Left cardiac atrium (tissue), 4 donors: Measurements from ENCODE around the gene TAF4B. TPM values are rescaled to one million over a fixed set of nuclear protein-coding genes. Genes with fewer than 3 reads are reported as not detected.
"Not testable (repeated sequence)": the region's sequence is repeated elsewhere in the genome, so short reads cannot be mapped to it uniquely, and the experiment has no call there.

Experiments used
- ATAC-seq, 2 donors: fragments of 200-7000 bp; cut with Tn5 transposase; one replicate each; pipeline ENCODE4 v1.9.1; 2020; ENCODE audit warnings: mild to moderate bottlenecking in 2 of 2, moderate library complexity in 2 of 2
- DNase-seq: peaks from one replicate; pipeline ENCODE4 v3.0.0-alpha.2; 2020
- intact Hi-C, 2 donors: fragments of 100-400 bp; cut with DNase I; formaldehyde crosslinking; loops; one replicate each; pipeline versions ENCODE4 v1.14.1 to v1.15.1; 2022 to 2023
- total RNA-seq, 2 donors: library from RNA; stranded (reverse); fragmentation: NEBNext Ultra II Directional; extraction: Animal tissue kit (Norgen Biotek cat#: 25700); gene quantifications; one replicate each; pipeline ENCODE4 v1.2.1, GENCODE V29; 2021
- donor health status: DM: no; HTN: yes; CAD: no.
- donor health status: DM: no; HTN: yes; CAD: no; lungs with severe emphysema.
- donor health status: DM: yes; HTN: yes; CAD: no.
- donor health status: Dilated cardiomyopathy.

The TAF4B gene
- total RNA-seq, 2 donors from 2014 or later = 1.5 to 2.2 TPM

GRCh38 chr18:26435415-26436095 is 209.3 kb downstream of the TAF4B start:
- no peak for DNase-seq
- intact Hi-C loops = no loop called here
- peak; percentile 55 to 69 for ATAC-seq

GRCh38 chr18:26436176-26437051 is 210.2 kb downstream of the TAF4B start:
- intact Hi-C loops = no loop called here
- DNase-seq (no peak), ATAC-seq (peak in 1 of 2 donors; percentile 28)

GRCh38 chr18:26437634-26438033 is 211.4 kb downstream of the TAF4B start:
- ATAC-seq, DNase-seq, intact Hi-C loops: not testable (repeated sequence)

- DNase-seq (no peak), ATAC-seq (no peak)
- intact Hi-C loops = no loop called here
These were observed 212.7 kb downstream of the TAF4B start for GRCh38 chr18:26438980-26439379.

- intact Hi-C loops = no loop called here
- no peak for ATAC-seq
- no peak for DNase-seq
These were observed 213.3 kb downstream of the TAF4B start for GRCh38 chr18:26439537-26439936.

- intact Hi-C loops = no loop called here
- ATAC-seq = peak; percentile 31 to 53
These were observed 214.4 kb downstream of the TAF4B start for GRCh38 chr18:26440644-26441043.

More at GRCh38 chr18:26440644-26441043, 214.4 kb downstream of the TAF4B start:
- DNase-seq = no peak

Other genes starting within 250 kb of the TAF4B start
- 10 to 100 TPM; 31.6 to 46.9 TPM for gene SS18, start 135.8 kb upstream of the TAF4B start, total RNA-seq
- gene PSMA8, start 92.6 kb upstream of the TAF4B start, total RNA-seq = not detected